Measurements from ENCODE around the gene DRAXIN.

DRAXIN gene

DNA sequence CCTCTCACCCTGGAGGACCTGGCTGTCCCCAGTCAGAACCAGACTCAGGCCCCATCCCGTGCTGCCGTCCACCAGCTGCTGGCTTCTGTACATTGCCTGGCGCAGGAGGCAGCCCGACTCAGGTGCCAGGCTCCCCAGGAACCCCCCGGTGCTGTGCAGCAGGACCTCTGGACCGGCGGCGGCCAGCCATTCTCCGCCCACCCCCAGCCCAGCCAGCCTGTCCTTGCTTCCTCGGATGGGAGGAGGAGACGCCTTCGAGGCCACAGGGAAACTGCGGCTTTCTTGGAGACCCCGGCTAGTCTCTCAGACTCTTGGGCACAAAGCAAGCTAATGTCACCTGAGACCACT is 74.9 kb downstream of the DRAXIN start:
- DNase-seq = no peak

DNA sequence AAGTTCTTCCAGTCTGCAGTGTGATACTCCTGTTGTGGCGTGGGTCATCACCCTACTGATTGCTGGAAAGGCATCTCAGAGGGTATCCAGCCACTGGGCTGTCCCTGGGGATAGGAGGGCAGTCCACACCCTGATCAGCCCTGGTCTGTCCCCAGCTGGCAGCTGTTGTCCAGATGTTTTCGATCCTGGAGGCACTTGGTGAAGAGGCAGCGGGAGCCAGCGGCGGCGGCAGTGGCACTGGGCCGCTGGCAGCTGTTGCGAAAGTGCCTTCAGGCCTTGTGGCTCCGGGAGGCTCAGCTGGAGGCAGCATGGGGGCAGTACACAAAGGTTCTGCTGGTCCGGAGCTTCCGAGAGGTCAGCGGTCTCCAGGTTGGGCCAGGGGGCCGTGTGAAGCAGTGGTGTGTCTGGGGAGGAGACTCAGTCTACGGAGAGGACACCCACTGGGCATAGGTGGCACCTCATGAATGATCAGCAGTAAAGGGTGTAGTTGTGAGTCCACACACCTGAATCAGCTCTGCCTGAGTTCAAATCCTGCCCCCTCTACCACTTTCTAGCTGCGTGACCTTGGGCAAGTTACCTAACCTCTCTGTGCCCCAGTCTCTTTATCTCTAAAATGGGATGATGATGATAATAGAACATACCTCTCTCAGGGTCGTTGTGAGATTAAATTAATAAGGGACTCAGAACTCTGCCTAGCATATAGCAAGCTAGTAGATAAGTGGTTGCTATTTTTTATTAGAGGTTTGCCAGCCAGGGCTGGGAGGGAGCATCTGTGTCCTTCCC is 76.6 kb downstream of the DRAXIN start:
- no peak for DNase-seq

DNA sequence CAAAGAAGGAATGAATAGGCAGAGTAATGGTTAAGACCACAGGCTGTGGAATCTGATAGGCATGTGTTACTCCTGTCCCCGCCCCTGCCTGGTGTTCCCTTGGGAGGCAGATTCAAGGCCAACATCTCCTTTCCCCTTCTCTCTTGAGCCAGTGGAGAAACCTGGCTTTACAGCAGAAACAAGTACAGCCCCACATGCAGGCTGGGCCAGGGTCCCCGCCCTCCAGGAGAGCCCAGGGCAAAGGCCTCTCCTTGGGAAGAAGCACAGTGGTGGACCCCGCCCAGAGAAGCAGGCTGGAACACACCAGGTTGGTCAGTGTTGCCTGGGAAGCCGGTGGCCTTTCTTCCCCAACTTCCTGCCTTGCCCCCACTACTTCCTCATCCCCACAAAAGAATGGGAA is 77.3 kb downstream of the DRAXIN start:
- no peak for DNase-seq

DNA sequence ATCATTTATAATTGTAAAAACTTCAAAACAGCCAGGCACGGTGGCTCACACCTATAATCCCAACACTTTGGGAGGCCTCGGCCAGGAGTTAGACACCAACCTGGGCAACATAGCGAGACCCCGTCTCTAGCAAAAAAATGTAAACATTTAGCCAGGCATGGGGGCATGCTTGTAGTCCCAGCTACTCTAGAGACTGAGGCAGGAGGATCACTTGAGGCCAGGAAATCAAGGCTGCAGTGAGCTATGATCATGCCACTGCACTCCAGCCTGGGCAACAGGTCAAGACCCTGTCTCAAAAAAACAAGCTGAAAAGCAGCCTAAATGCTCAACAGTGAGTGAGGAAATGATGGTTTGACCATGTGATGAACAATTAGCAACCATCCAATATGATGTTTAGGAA is 77.8 kb downstream of the DRAXIN start:
- no peak for DNase-seq

DNA sequence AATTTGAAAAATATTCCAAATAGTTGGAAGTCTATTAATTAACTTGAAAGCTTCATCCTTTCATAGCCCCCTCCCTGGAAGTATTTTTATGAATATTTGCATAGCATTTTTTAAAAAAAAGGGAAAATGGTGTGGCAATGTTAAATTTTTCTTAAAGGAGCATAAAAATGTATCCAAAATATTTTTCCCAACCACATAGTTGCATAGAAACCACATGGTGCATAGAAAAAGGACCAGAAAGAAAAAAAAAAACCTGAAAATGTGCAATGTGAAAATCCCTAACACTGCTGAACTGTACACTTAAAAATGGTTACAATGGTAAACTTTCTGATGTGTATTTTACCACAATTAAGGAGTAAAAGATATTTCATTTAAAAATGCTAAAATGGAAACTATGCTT is 78.5 kb downstream of the DRAXIN start:
- no peak for DNase-seq

DNA sequence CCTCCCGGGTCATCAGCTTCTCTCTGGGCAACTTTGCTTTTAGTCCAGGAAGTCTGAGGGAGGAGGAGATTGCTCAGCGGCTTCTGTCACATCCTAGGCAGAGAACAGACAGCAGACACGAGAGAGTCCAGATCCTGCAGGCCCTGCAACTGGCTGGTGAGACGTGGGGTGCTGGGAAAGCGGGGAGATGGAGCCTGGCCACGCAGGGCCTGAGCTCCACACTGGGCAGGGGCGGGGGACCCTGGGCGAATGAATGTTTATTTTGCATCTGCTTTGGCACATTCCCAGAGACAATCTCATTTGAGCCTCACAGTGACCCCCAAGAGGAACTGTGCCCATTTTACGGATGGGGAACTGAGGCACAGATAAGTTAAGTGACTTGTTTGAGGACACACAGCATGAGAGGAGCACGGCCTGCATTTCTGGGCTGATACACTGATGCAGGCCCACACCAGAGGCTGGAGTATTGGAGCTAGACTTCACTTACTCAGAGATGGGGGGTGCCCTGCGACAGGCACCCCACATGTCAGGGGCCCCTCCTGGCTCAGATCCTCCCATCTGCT is 80.1 kb downstream of the DRAXIN start:
- no peak for DNase-seq

DNA sequence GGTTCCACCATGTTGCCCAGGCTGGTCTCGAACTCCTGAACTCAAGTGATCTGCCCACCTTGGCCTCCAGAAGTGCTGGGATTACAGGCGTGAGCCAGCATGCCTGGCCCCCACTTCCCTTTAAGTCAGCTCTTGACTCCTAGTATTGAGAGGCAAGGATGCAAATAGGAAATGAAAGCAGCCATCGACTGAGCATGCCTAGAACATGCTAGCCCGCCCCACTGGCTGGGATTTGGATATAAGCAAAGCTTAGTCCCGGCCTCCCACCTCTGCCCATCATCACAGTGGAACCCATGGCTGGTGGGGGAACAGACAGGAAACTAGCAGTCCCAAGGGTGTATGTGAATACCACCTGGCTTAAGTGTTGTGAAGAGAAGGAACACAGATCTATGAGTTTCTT is 80.9 kb downstream of the DRAXIN start:
- DNase-seq = no peak

DNA sequence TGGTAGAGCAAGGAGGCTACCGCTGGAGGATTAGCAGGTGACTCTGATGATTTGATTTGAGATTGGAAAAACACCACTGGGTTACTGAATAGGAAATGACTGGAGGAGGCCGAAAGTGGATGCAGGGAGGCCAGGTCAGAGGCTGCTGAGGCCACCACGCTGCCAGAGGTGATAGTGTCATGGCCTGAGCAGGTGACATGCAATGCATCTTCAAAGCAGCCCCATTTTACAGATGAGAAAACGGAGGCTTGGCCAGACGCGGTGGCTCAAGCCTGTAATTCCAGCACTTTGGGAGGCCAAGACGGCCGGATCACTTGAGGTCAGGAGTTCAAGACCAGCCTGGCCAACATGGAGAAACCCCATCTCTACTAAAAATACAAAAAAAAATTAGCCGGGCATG is 83.2 kb downstream of the DRAXIN start:
- no peak for DNase-seq
